Measurements from ENCODE around the gene MBP. TPM values are rescaled to one million over a fixed set of nuclear protein-coding genes. Genes with fewer than 3 reads are reported as not detected.

Gene MBP
- total RNA-seq, 1 experiment from 2014 or later: not detected

DNA sequence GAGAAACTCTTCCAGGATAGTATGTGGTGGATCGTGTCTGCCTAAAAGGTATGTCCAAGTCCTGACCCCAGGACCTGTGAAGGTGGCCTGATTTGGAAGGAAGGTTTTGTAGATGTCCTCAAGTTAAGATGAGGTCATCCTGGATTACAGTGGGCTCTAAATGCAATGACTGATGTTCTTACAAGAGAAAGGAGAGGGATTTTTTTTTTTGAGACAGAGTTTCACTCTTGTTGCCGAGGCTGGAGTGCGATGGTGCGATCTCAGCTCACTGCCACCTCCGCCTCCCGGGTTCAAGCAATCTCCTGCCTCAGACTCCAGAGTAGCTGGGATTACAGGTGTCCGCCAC is 19.9 kb downstream of the MBP start:
- H3K36me3 ChIP-seq (ENCODE audit: insufficient read depth, low read length, poor library complexity, severe bottlenecking): no peaks in the 10 kb centered on the region
- no peak overlapping the region for H3K4me3 ChIP-seq (ENCODE audit: low read depth, low read length, poor library complexity, severe bottlenecking)
- no peaks in the 10 kb centered on the region for H3K27me3 ChIP-seq (replicated peaks; ENCODE audit: insufficient read depth, low read depth, low read length, poor library complexity)
- H3K9me3 ChIP-seq (ENCODE audit: low read depth, low read length, poor library complexity, severe bottlenecking): no peaks in the 10 kb centered on the region
- no peak overlapping the region for H3K27ac ChIP-seq (ENCODE audit: low read depth, low read length, poor library complexity, severe bottlenecking)
- H3K4me1 ChIP-seq (ENCODE audit: insufficient read depth, low read length, poor library complexity, severe bottlenecking): no peaks in the 10 kb centered on the region
- POLR2A ChIA-PET (ENCODE audit: low non-redundant PET): interaction anchor here (0.6 kb wide), 1 partner anchor 10 kb away, joined by 6 read pairs; no protein-coding TSS in a partner anchor
- TF ChIP-seq EZH2 (IDR thresholded peaks at IDR 0.05; ENCODE audit: borderline replicate concordance, low read depth, low read length, poor library complexity, severe bottlenecking): no peak
- TF ChIP-seq, protein P1, sequence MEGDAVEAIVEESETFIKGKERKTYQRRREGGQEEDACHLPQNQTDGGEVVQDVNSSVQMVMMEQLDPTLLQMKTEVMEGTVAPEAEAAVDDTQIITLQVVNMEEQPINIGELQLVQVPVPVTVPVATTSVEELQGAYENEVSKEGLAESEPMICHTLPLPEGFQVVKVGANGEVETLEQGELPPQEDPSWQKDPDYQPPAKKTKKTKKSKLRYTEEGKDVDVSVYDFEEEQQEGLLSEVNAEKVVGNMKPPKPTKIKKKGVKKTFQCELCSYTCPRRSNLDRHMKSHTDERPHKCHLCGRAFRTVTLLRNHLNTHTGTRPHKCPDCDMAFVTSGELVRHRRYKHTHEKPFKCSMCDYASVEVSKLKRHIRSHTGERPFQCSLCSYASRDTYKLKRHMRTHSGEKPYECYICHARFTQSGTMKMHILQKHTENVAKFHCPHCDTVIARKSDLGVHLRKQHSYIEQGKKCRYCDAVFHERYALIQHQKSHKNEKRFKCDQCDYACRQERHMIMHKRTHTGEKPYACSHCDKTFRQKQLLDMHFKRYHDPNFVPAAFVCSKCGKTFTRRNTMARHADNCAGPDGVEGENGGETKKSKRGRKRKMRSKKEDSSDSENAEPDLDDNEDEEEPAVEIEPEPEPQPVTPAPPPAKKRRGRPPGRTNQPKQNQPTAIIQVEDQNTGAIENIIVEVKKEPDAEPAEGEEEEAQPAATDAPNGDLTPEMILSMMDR (conservative IDR thresholded peaks at IDR 0.05; ENCODE audit: low read depth, low read length): no peak
- BruUV-seq (replicated peaks): no TSS peak
- intact Hi-C loops (cut with micrococcal nuclease; ENCODE audit: unreplicated experiment): no loop called here
- no peak for DNase-seq (ENCODE audit: low spot score)
- CTCF ChIA-PET: no interaction called here

DNA sequence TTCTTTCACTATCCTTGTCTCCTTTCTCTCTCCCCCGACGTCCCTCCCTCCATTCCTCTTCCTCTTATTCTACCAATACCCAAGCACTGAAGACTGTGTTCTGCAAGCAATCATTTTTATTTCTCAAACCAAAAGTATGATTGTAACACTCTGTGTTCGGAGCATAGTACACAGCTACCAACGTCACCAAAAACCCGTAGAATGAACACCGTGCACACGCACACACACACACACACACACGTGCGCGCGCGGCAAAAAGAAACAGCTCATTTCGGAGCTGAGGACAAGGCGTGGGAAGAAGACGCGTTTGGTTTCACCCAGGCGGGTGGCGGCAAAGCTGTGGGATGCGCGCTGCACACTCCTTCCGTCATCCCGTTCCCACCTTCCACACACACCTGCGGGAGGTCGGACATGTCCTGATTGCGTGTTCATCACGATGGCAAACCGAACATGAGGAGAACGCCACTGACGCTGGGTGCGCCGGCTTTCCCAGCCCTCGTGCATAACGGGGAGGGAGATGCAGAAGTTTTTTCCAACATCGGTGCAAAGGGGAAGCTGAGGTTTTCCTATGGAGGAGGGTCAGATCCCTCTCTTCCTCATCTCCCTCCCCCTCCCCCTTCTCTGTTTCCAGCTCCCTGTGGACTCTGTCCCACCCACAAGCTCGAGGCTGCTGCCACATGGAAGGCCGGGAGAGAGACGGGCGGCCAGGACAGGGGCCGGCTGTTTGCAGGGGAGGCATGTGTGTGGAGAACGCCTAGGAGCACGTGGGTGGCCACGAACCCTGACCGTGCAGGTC is 20.4 kb downstream of the MBP start:
- POLR2A ChIA-PET (ENCODE audit: low non-redundant PET): interaction anchor here (0.6 kb wide), 1 partner anchor 9 kb away, joined by 6 read pairs; no protein-coding TSS in a partner anchor
- no TSS peak for BruUV-seq (replicated peaks)
- CTCF ChIA-PET: no interaction called here
- Histone ChIP-seq H3K4me3 (ENCODE audit: low read depth, low read length, poor library complexity, severe bottlenecking) (no peak overlapping the region), H3K27me3 (replicated peaks; ENCODE audit: insufficient read depth, low read depth, low read length, poor library complexity) (no peaks in the 10 kb centered on the region), H3K36me3 (ENCODE audit: insufficient read depth, low read length, poor library complexity, severe bottlenecking) (no peaks in the 10 kb centered on the region), H3K27ac (ENCODE audit: low read depth, low read length, poor library complexity, severe bottlenecking) (no peak overlapping the region), H3K4me1 (ENCODE audit: insufficient read depth, low read length, poor library complexity, severe bottlenecking) (no peaks in the 10 kb centered on the region), H3K9me3 (ENCODE audit: low read depth, low read length, poor library complexity, severe bottlenecking) (no peaks in the 10 kb centered on the region)
- intact Hi-C loops (cut with micrococcal nuclease; ENCODE audit: unreplicated experiment): no loop called here
- TF ChIP-seq EZH2 (IDR thresholded peaks at IDR 0.05; ENCODE audit: borderline replicate concordance, low read depth, low read length, poor library complexity, severe bottlenecking): no peak
- TF ChIP-seq, protein P1 (conservative IDR thresholded peaks at IDR 0.05; ENCODE audit: low read depth, low read length): no peak
- no peak for DNase-seq (ENCODE audit: low spot score)

DNA sequence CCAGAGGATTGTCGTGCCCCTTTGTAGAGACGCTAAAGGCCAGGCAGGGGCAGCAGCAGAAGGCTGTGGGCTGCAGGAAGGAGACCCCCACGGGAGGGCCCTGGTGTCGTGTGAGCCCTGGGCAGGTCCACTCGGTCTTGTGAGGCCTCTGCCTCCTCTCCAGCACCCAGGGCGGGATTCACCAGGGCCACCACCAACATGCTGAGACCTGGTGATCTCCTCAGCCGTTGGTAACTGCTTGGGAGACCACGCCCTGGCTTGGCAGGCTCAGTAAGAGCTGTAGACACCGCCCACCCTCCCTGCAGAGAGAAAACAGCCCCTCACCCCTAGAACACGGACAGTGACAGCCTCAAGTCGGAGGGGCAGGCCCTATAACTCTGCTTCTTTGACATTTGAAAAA is 21.1 kb downstream of the MBP start:
- H3K36me3 ChIP-seq (ENCODE audit: insufficient read depth, low read length, poor library complexity, severe bottlenecking): no peaks in the 10 kb centered on the region
- BruUV-seq (replicated peaks): no TSS peak
- no peak for TF ChIP-seq EZH2 (IDR thresholded peaks at IDR 0.05; ENCODE audit: borderline replicate concordance, low read depth, low read length, poor library complexity, severe bottlenecking)
- TF ChIP-seq, protein P1 (conservative IDR thresholded peaks at IDR 0.05; ENCODE audit: low read depth, low read length): no peak
- no peaks in the 10 kb centered on the region for H3K4me1 ChIP-seq (ENCODE audit: insufficient read depth, low read length, poor library complexity, severe bottlenecking)
- ChIA-PET CTCF (no interaction called here), POLR2A (ENCODE audit: low non-redundant PET) (no interaction called here)
- no peak overlapping the region for H3K4me3 ChIP-seq (ENCODE audit: low read depth, low read length, poor library complexity, severe bottlenecking)
- no peaks in the 10 kb centered on the region for H3K27me3 ChIP-seq (replicated peaks; ENCODE audit: insufficient read depth, low read depth, low read length, poor library complexity)
- no peak for DNase-seq (ENCODE audit: low spot score)
- H3K27ac ChIP-seq (ENCODE audit: low read depth, low read length, poor library complexity, severe bottlenecking): no peak overlapping the region
- intact Hi-C loops (cut with micrococcal nuclease; ENCODE audit: unreplicated experiment): no loop called here
- no peaks in the 10 kb centered on the region for H3K9me3 ChIP-seq (ENCODE audit: low read depth, low read length, poor library complexity, severe bottlenecking)
